GM19467 (cell line): ENCODE results near the gene HSCB.
"Not testable (repeated sequence)": the region's sequence is repeated elsewhere in the genome, so short reads cannot be mapped to it uniquely, and the experiment has no call there.

Experiments used
- ATAC-seq: cut with Tn5 transposase; IDR thresholded peaks from one replicate; pipeline ENCODE4 v1.9.1; 2021; ENCODE audit warnings: mild to moderate bottlenecking, moderate library complexity; ENCODE audit not compliant: unreplicated experiment

Gene HSCB

DNA sequence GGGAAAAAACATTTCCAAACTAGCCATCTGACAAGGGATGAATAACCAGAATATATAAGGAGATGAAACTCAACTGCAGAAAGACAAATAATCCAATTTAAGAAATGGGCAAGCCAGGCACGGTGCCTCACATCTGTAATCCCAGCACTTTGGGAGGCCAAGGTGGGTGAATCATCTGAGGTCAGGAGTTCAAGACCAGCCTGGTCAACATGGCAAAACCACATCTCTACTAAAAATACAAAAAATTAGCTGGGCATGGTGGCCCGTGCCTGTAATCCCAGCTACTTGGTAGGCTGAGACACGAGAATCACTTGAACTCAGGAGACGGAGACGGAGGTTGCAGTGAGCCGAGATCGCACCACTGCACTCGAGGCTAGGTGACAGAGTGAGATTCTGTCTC is 3.0 kb upstream of the HSCB start:
- not testable (repeated sequence) for ATAC-seq

DNA sequence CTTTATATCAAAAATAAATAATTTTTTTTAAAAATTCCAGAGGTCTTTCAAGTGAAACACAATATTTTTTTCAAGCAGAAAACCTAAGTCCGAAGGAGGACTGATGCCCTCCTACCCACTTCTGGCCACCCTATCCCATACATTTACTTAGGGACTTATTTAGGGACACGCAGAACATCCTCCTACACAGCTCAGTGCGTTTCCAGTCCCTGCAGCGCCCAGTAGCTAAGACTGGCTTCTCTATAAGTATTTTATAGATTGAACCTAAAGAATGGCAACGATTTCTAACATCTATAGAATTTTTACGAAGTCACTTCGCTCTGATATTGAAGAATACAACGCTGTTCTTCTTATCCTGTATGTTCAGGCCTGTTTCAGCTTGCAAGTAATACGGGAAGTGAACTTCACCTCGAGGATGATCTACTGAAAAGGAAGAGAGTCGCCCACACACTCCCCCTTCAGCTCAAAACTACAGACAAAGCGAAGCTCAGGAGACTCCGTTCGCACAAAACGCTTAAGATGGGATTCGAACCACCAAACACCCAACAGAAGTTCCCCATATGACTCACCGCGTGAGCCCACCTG is 547 bp upstream of the HSCB start:
- ATAC-seq, result no peak

DNA sequence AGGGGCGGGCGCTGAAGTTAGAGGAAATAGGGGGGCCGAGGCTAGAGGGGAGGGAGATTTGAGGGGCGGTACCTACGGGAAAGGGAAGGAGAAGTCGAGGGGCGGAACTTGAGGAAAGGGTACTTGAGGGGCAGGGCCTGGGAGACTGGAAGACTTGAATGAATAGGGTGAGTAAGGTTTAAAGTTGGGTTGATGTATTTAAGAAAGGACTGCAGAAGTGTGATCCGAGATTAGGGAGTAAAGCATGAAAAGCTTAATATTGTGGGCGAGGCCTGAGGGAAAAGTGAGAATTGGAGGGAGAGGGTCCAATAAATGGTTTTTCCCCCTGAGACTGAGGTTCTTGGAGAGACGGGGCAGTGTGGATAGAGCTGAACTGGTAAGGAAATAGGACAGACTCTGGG is 723 bp downstream of the HSCB start:
- ATAC-seq, result no peak

DNA sequence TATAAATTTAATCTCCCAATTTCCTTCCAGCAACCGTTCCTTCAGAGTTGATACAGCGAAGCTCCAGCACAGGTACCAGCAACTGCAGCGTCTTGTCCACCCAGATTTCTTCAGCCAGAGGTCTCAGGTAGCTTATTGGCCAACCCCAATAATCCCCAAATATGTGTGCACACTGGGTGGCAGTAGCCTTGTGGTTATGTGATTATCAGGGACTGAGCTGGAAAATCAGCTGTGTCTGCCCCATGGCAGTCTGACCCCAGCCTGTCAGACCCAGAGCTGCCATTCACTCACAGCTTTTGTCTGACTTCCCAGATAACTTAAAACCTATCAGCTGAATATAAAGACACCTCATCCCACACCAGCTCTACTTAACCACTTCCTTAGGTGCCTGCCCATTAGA is 2.0 kb downstream of the HSCB start:
- ATAC-seq, result no peak

DNA sequence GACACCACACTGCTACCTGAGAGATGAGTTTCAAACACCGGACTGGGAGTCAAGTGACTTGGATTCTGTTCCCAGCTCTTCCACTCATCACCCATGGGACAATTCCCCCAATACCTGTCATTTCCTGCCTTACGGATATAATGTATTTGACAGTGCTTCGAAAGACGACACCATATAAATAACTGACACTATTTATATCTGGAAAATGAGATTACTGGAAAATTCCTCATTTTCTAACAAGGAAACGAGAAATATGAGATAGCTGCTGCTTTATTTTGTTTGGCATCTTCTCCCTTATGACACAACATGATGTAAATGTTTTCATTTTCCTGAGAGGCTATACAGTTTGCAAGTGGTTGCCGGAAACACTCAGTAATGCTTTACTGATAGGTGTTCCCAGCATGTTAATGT is 8.6 kb downstream of the HSCB start:
- ATAC-seq, result no peak

DNA sequence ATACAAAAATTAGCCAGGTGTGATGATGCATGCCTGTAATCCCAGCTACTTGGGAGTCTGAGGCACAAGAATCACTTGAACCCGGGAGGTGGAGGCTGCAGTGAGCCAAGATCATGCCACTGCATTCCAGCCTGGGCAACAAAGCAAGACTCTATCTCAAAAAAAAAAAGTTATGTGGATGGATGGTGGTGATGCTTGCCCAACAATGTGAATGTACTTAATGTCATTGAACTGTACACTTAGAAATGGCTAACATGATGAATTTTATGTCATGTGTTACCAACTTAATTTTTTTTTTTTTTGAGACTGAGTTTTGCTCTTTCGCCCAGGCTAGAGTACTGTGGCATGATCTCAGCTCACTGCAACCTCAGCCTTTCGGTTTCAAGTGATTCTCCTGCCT is 12.7 kb downstream of the HSCB start:
- ATAC-seq, result not testable (repeated sequence)

DNA sequence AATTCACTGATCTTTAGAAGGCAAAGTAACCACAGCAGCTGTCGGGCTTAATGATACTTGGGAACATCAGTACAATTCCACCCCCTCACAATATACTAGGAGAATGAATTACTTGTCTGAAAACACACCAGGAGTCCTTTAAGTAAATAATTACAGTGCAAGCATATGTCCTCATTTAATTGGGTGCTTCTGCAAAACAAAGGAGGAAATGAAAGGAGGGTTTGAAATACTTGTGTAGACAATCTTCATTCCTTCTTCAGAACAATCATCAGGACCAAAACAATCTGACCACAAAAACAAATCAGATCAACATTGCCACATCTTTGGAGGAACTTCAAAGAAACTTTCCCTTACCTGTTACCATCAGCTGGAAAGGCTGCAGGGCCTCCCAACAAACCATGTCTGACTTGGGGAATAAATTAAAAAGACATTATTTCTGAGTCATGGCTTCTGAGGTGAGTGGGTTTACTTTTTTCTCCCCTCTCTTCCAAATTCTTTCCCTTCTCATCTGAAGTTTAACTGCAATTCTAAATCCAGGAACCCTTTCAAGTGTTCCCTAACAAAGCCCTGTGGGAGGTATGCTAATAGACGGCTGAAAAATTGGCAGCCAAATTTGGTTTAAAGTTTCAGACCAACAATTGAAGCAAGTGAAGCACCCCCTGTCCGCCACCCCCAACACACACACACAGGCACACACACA is 18.2 kb downstream of the HSCB start:
- no peak for ATAC-seq

DNA sequence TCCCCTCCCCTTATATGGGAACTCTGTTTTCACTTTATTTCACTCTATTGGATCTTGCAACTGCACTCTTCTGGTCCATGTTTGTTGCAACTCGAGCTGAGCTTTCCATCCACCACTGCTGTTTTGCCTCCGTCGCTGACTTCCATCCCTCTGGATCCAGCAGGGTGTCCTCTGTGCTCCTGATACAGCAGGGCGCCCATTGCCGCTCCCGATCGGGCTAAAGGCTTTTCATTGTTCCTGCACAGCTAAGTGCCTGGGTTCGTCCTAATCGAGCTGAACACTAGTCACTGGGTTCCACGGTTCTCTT is 19.6 kb downstream of the HSCB start:
- no peak for ATAC-seq

DNA sequence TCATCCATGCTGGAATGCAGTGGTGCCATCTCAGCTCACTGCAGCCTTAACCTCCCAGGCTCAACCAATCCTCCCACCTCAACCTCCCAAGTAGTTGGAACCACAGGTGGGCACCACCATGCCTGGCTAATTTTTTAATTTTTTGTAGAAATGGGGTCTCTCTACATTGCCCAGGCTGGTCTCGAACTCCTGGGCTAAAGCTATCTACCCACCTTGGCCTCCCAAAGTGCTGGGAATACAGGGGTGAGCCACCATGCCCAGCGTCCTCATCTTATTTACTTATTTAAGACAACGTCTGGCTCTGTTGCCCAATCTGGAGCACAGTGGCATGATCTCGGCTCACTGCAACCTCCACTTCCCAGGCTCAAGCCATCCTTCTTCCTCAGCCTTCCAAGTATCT is 20.2 kb downstream of the HSCB start:
- not testable (repeated sequence) for ATAC-seq

DNA sequence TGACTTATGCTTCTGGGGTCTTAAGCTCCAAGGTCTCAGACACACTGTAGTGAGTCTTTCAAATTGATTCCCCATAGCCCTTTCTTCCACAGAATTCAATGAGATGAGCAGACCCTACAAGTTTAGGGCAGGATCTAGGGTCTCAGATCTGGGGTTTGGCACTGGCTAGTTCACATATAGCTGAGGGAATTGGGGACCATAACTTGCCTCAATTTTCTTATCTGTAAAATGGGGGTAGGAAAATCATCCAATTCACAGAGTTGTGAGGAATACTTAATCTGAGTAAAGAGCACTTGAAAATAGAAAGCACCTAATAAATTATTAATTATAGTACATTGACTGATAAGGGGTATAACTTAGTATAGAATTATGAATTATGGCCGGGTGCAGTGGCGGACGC is 24.8 kb downstream of the HSCB start:
- ATAC-seq, result no peak

DNA sequence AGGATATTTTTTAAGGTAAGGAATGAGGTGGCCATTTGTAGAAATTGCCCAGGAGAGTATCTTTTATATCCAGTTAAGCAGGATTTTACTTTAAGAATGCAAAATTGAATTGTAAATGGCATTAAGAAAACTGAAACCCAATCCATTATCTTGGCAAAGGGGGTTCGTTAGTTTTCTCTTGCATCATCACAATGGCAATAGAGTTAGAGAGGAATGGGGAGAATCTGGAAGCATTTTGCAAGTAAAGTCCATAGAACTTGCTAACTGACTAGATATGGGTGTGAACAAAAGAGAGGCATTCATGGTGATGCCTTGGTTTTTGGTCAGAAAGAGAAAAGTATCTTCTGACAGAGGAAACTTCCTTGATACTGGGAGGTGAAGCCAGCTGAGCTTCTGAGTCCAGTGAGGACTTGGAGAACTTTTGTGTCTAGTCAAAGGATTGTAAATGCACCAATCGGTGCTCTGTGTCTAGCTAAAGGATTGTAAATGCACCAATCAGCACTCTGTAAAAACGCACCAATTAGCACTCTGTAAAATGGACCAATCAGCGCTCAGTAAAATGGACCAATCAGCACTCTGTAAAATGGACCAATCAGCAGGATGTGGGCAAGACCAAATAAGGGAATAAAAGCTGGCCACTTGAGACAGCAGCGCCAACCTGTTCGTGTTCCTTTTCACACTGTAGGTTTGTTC is 27.0 kb downstream of the HSCB start:
- no peak for ATAC-seq

DNA sequence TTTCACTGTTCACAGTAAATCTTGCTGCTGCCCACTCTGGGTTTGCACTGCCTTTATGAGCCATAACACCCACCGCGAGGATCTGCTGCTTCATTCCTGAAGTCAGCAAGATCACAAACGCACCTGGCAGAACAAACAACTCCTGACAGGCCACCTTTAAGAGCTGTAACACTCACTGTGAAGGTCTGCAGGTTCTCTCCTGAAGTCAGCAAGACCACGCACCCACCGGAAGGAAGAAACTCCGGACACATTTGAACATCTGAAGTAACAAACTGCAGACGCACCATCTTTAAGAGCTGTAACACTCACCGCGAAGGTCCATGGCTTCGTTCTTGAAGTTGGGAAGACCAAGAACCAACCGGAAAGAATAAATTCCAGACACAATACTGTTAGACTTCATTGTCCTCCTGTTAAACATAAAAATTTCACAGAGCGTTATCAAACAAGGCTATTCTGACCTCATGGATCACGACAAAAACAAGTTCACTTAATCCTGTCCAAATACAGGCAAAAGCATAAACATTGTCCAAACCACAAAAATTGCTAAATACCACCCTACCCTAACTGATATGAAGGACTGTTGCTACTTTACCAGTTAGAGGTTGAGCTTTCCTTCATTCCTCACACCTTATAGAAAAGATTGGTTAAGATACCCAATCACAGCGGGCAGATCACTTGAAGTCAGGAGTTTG is 27.7 kb downstream of the HSCB start:
- no peak for ATAC-seq

DNA sequence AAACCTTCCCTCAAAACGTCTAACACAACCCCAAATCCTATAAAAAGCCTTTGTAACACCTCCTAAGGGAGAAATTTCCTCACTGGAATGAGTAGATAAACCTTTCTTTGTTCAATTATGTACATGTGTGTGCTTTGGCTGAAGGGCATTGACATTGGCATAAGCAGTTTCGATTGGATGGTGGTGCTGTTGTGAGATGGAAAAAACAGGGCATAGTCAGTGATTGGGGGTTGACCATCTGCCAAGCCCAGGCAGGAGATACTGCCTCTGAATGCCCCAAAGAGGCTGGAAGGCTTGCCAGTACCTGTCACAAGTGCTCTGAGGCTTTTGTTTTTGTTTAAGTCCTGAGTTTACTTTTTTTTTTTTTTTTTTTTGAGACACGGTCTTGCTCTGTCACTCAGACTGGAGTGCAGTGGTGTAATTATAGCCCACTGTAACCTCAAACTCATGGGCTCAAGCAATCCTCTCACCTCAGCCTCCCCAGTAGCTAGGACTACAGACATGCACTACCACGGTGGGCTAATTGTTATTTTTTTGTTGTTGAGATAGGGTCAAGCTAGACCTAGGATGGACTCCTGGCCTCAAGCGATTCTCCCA is 29.5 kb downstream of the HSCB start:
- ATAC-seq, result no peak

DNA sequence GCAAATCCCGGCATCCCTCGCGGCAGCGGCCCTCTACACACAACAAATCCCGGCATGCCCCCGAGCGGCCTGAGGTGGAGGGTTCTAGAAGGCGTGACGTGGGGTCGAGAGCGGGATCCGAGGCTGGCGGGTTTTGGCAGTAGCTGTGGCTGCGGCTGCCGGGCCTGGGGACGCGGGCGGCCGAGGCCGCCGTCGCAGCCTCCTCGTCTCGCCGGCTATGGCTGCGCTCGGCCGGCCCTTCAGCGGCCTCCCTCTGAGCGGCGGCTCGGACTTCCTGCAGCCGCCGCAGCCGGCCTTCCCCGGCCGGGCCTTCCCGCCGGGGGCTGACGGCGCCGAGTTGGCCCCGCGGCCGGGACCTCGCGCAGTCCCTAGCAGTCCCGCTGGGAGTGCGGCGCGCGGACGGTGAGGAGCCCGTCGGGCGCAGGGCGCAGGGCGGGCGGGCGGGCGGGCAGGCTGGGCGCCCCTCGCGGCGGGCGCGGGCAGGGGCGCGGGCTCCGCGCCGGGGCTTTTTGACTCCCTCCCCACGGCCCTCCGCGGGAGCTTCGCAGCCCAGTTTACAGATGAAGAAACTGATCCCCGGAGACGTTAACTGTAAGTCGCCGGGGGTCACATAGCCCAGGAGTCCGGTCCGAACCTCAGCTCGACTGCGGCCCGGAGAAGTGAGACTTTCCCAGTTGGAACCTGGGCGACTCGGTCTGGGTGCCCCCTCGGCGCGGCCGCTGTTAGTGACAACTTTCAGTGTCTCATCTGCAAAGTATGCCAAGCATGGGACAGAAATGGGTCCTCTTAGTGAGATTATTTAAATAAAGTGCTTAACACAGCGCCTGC is 31.0 kb downstream of the HSCB start, which contains the start of gene CCDC117:
Gene CCDC117, plus strand, starts transcription at position 63 of the 828 bp plus-strand sequence. Its CDS starts 155 bp downstream, at position 218.
- peak; percentile 79 for ATAC-seq

DNA sequence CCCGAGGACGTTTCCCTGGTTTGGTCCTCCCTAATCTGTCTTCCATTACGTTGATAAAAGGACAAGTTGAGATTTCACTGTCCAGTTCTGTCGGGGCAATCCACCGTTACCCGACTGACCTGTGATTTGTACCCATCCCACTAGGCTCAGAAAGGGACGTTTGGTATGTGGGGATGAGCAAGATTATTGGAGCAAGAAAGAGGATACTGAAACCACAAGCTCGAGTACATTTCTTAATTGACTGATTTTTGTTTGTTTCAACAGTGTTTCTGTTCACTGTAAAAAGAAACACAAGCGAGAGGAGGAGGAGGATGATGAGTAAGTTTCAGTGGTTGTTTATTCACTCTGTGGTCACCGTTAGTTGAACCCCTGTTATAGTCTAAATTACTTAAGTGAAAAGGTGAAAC is 31.6 kb downstream of the HSCB start:
- ATAC-seq, result peak; percentile 35

DNA sequence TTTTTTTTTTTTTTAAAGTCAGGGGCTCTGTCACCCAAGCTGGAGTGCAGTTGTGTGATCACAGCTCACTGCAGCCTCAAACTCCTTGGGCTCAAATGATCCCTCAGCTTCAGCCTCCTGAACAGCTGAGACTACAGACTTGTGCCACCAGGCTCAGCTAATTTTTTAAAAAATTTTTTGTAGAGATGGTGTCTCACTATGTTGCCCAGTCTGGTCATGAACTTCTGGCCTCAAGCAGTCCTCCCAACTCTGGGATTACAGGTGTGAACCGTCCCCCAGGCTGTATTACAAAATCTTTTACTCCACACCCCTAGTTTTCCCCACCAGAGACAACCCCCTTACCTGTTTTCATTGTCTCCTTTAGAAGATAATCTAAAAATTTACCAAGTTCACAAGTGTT is 32.5 kb downstream of the HSCB start:
- no peak for ATAC-seq

DNA sequence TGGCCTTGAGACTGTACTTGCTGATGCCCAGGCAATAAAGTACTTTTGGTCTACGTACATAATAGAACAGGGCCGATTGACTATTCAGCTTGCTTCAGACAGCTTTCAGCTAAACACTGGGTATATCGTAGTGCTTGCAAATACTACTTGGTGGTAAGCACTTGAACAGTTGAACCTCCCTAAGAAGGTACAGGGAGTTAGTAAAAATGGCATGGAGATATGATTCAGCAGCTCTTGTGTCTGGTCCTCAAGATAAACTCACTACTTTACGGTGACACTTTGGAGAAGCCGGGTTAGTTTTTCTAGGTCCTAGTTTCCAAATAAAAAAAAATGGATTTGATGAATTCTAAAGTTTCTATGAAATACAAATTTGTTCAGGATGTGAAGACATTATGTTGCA is 38.0 kb downstream of the HSCB start:
- no peak for ATAC-seq

DNA sequence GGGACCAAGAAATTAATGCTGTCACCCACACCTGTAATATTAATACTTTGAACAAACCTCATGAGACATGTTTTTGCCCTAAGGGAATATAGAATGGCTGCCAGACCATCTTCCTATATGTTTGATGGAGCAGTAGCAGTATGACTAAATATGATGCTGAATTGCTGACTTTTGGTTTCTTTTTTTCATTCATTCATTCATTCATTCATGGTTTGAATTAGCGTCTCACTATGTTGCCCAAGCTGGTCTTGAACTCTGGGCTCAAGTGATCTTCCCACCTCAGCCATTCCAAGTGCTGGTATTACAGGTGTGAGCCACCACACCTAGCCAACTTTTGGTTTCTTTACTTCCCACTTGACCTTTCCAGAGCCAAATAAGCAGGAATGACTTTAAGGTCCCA is 38.5 kb downstream of the HSCB start:
- no peak for ATAC-seq

DNA sequence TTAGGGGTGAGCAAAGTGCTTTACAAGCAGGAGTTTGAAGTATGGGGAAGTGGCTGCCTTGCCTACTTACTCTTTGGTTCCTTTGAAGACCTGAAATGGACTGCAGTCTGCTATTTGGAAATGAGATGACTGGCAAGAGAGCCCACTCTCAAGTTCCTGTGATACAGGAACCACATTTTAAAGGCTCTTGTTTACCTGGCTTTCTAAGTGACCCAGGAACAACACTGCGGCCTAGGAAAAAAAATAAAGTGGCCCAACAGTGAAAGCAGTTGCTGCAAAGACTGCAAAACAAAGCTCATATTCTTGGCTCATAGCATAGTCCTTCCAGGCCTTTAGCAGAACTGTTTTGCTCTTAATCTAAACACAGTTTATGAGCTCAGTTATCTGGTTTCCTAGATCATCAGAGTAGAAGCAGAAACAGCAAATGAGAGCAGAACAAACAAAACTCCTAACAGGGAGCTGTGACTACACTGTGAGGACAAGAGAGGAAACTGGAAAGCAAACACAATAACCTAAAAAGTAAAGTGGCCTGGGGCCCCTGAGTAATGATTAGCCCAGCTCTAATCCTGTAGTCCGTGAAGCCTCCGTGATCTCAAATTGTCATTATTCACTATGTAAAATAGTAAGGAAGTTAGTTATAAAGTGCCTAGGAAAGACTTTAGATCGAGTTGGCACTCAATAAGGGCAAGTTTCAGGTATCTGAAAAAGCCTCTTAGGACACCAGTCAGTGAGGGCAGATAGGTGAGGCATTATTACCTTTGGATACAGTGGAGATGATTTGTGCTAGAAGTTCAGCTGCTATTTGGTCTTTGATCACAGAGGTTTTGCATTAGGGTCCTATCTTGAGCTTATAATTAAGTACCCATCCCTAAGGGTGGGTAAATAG is 42.2 kb downstream of the HSCB start:
- no peak for ATAC-seq

DNA sequence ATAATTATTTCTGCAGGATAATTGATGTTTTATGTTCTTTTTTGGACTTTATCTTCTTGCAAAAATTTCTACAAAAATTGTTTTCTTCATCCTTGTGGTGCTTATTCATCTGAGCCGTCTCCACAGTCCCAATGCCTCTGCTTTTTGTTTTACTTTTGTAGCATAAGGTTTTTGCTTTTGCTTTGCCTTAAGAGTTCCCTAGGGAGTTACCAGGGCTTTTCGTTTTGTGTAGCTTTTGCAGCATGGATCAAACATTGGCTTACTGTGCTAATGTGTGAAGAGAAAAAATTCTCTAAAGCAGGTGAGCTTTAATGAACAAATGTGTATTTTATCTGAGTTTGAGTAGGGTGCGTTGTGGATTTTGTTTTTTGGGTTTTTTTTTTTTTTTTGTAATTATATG is 46.8 kb downstream of the HSCB start:
- no peak for ATAC-seq
